Ramos (cell line): Measurements from ENCODE around the gene ZNF708.
"Not testable (repeated sequence)": the region's sequence is repeated elsewhere in the genome, so short reads cannot be mapped to it uniquely, and the experiment has no call there.

Experiments
- in situ Hi-C: fragments of 300-500 bp; cut with MboI; formaldehyde crosslinking; loops from one replicate; pipeline ENCODE4 v1.14.3; 2022; ENCODE audit warnings: low sequenced_read_pairs; ENCODE audit not compliant: unreplicated experiment

Gene ZNF708

DNA sequence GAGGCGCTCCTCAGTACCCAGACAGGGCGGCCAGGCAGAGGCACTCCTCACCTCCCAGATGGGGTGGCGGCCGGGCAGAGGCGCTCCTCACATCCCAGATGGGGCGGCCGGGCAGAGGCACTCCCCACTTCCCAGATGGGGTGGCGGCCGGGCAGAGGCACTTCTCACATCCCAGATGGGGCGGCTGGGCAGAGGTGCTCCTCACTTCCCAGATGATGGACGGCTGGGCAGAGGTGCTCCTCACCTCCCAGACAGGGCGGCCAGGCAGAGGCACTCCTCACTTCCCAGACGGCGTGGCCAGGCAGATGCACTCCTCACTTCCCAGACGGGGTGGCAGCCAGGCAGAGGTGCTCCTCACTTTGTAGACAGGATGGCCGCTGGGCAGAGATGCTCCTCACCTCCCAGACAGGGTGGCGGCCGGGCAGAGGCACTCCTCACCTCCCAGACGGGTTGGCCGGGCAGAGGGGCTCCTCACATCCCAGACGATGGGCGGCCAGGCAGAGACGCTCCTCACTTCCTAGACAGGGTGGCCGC, 68.3 kb downstream of the ZNF708 start:
- in situ Hi-C loops: not testable (repeated sequence)

DNA sequence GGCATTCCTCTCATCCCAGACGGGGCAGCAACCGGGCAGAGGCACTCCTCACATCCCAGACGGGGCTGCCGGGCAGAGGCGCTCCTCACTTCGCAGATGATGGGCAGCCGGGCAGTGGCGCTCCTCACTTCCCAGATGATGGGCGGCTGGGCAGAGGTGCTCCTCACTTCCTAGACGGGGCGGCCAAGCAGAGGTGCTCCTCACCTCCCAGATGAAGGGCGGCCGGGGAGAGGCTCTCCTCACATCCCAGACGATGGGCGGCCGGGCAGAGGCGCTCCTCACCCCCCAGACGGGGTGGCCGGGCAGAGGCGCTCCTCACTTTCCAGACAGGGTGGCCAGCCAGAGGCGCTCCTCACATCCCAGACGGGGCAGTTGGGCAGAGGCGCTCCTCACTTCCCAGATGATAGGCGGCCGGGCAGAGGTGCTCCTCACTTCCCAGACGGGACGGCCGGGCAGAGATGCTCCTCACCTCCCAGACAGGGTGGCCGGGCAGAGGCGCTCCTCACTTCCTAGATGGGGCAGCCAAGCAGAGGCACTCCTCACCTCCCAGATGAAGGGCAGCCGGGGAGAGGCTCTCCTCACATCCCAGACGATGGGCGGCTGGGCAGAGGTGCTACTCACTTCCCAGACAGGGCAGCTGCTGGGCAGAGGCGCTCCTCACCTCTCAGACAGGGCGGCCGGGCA, 68.9 kb downstream of the ZNF708 start:
- in situ Hi-C loops: no loop called here

DNA sequence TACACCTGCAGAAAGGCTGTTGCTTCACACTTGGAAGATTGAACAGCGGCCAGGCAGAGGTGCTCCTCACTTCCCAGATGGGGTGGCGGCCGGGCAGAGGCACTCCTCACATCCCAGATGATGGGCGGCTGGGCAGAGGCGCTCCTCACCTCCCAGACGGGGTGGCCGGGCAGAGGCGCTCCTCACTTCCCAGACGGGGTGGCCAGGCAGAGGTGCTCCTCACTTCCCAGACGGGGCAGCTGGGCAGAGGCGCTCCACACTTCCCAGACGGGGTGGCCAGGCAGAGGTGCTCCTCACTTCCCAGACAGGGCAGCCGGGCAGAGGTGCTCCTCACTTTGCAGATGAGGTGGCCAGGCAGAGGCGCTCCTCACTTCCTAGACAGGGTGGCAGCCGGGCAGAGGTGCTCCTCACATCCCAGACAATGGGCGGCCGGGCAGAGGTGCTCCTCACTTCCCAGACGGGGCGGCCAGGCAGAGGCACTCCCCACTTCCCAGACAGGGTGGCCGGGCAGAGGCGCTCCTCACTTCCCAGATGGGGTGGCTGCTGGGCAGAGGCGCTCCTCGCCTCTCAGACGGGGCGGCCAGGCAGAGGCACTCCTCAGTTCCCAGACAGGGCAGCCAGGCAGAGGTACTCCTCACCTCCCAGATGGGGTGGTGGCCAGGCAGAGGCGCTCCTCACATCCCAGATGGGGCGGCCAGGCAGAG, 69.6 kb downstream of the ZNF708 start:
- in situ Hi-C loops: not testable (repeated sequence)

DNA sequence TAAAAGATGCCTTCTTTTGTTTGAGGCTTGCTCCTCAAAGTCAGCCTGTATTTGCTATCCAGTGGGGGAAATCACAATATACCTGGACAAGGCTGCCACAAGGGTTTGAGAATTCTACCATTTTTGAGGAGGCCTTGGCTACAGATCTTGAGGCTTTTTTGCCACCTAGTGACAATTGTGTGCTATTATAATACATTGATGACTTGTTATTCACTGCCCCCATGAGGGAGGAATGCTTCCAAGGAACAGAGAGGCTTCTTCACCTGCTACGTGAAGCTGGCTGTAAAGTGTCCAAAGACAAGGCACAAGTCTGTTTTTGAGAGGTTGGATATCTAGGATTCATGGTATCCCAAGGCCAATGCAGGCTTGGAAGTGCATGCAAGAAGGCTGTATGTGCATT, 72.5 kb downstream of the ZNF708 start:
- in situ Hi-C loops: no loop called here
